Measurements from ENCODE around the gene WNT9B.

GRCh38 chr17:46882666-46883065 is 31.3 kb downstream of the WNT9B start:
- TF ChIP-seq CTCF (IDR thresholded peaks at IDR 0.05; ENCODE audit: insufficient read depth, low read length) (no peak), GABPA (IDR thresholded peaks at IDR 0.05; ENCODE audit: low read depth) (no peak), POLR2AphosphoS5 (IDR thresholded peaks at IDR 0.05; ENCODE audit: low read depth) (no peak)

Data from HL-60 (cell line).